Activated CD8-positive, alpha-beta memory T cell treated with anti-CD3 and anti-CD28 coated beads, Interleukin-2, amount 50 U/mL, for 24 hours (primary cell): ENCODE measurements around the gene LRRN3.

Source experiments
- DNase-seq: peaks from one replicate; pipeline ENCODE4 v3.0.0-alpha.2; 2020; ENCODE audit errors: extremely low read depth

The LRRN3 gene

GRCh38 chr7:111164442-111164841 is 73.5 kb downstream of the LRRN3 start:
- no peak for DNase-seq

GRCh38 chr7:111168182-111168581 is 77.3 kb downstream of the LRRN3 start:
- DNase-seq: no peak

- DNase-seq: no peak
These were observed 81.8 kb downstream of the LRRN3 start for GRCh38 chr7:111172564-111173257.

- no peak for DNase-seq
These were observed 82.6 kb downstream of the LRRN3 start for GRCh38 chr7:111173528-111173927.

GRCh38 chr7:111173990-111174389 is 83.1 kb downstream of the LRRN3 start:
- no peak for DNase-seq

GRCh38 chr7:111174510-111174909 is 83.6 kb downstream of the LRRN3 start:
- no peak for DNase-seq
